H9 (cell line): ENCODE measurements around the gene PTPN12. TPM values are rescaled to one million over a fixed set of nuclear protein-coding genes. Genes with fewer than 3 reads are reported as not detected.

Experiments
- DNase-seq: peaks from one replicate; pipeline ENCODE4 v3.0.0-alpha.2; 2017
- H2AFZ ChIP-seq: one replicate; pipeline ENCODE4 v1.6.1; 2013; ENCODE audit warnings: mild to moderate bottlenecking, low read length, control low read depth, moderate library complexity
- H2AK5ac ChIP-seq: 2 replicates; pipeline ENCODE4 v1.6.1; 2013; ENCODE audit warnings: low read length, control low read depth, mixed read lengths; ENCODE audit not compliant: insufficient read length
- H2BK120ac ChIP-seq: one replicate; pipeline ENCODE4 v1.6.1; 2013; ENCODE audit warnings: low read depth, mild to moderate bottlenecking, low read length, control low read depth, inconsistent platforms; ENCODE audit not compliant: poor library complexity, severe bottlenecking
- H2BK12ac ChIP-seq: 2 replicates; pipeline ENCODE4 v1.6.1; 2013; ENCODE audit warnings: low read length, control low read depth, mixed read lengths, low read depth; ENCODE audit not compliant: insufficient read length
- H2BK15ac ChIP-seq: 2 replicates; pipeline ENCODE4 v1.6.1; 2013; ENCODE audit warnings: low read depth, low read length, control low read depth
- H2BK20ac ChIP-seq: one replicate; pipeline ENCODE4 v1.6.1; 2013; ENCODE audit warnings: low read depth, mild to moderate bottlenecking, low read length, control low read depth, inconsistent platforms; ENCODE audit not compliant: poor library complexity, severe bottlenecking
- H2BK5ac ChIP-seq: 2 replicates; pipeline ENCODE4 v1.6.1; 2013; ENCODE audit warnings: low read length, control low read depth, mixed read lengths; ENCODE audit not compliant: insufficient read length
- H3K14ac ChIP-seq: 2 replicates; pipeline ENCODE4 v1.6.1; 2013; ENCODE audit warnings: low read length, control low read depth; ENCODE audit not compliant: insufficient read depth
- H3K18ac ChIP-seq: 2 replicates; pipeline ENCODE4 v1.6.1; 2013; ENCODE audit warnings: low read depth, mild to moderate bottlenecking, mixed read lengths, low read length, control low read depth; ENCODE audit not compliant: insufficient read length
- H3K23ac ChIP-seq: 2 replicates; pipeline ENCODE4 v1.6.1; 2013; ENCODE audit warnings: low read length, control low read depth, mixed read lengths, low read depth; ENCODE audit not compliant: insufficient read length
- H3K23me2 ChIP-seq: 2 replicates; pipeline ENCODE4 v1.6.1; 2013; ENCODE audit warnings: low read depth, mild to moderate bottlenecking, mixed read lengths, low read length, control low read depth; ENCODE audit not compliant: insufficient read length, poor library complexity, severe bottlenecking
- H3K27ac ChIP-seq: 2 replicates; pipeline ENCODE4 v1.5.1; 2013; ENCODE audit warnings: low read length, control low read depth, mixed read lengths, low read depth; ENCODE audit not compliant: insufficient read length
- H3K27me3 ChIP-seq: 2 replicates; pipeline ENCODE4 v1.6.1; 2013; ENCODE audit warnings: low read length, control low read depth, inconsistent platforms; ENCODE audit not compliant: insufficient read depth
- H3K4ac ChIP-seq: 2 replicates; pipeline ENCODE4 v1.6.1; 2013; ENCODE audit warnings: low read depth, mild to moderate bottlenecking, control low read depth, inconsistent platforms, low read length, moderate library complexity
- H3K4me1 ChIP-seq: 2 replicates; pipeline ENCODE4 v1.6.1; 2013; ENCODE audit warnings: low read length, control low read depth, inconsistent platforms; ENCODE audit not compliant: insufficient read depth
- H3K4me2 ChIP-seq: 2 replicates; pipeline ENCODE4 v1.6.1; 2013; ENCODE audit warnings: low read length, control low read depth, mixed read lengths; ENCODE audit not compliant: insufficient read length, insufficient read depth
- H3K56ac ChIP-seq: 2 replicates; pipeline ENCODE4 v1.6.1; 2013; ENCODE audit warnings: low read depth, mild to moderate bottlenecking, mixed read lengths, low read length, control low read depth; ENCODE audit not compliant: insufficient read length
- H3K79me1 ChIP-seq: 2 replicates; pipeline ENCODE4 v1.6.1; 2013; ENCODE audit warnings: low read depth, mild to moderate bottlenecking, moderate library complexity, low read length, control low read depth, inconsistent platforms; ENCODE audit not compliant: insufficient read depth, poor library complexity, severe bottlenecking
- H3K79me2 ChIP-seq: 2 replicates; pipeline ENCODE4 v1.6.1; 2013; ENCODE audit warnings: low read length, control low read depth, inconsistent platforms; ENCODE audit not compliant: insufficient read depth
- H3K9ac ChIP-seq: 2 replicates; pipeline ENCODE4 v1.6.1; 2013; ENCODE audit warnings: low read length, control low read depth, mixed read lengths; ENCODE audit not compliant: insufficient read length; ENCODE audit errors: extremely low read depth
- H3K9me3 ChIP-seq: one replicate; pipeline ENCODE4 v1.6.1; 2013; ENCODE audit warnings: low read depth, low read length, inconsistent platforms; ENCODE audit not compliant: control insufficient read depth
- H3T11ph ChIP-seq: one replicate; pipeline ENCODE4 v1.6.1; 2013; ENCODE audit warnings: mild to moderate bottlenecking, low read length, control low read depth, inconsistent platforms
- H4K20me1 ChIP-seq: one replicate; pipeline ENCODE4 v1.6.1; 2013; ENCODE audit not compliant: control insufficient read depth, insufficient read length, insufficient read depth
- H4K5ac ChIP-seq: 2 replicates; pipeline ENCODE4 v1.6.1; 2013; ENCODE audit warnings: low read depth, mild to moderate bottlenecking, mixed read lengths, low read length, control low read depth; ENCODE audit not compliant: insufficient read length
- H4K8ac ChIP-seq: replicated peaks from 2 replicates; pipeline ENCODE4 v1.6.1; 2013; ENCODE audit warnings: low read length, control low read depth, mixed read lengths, low read depth; ENCODE audit not compliant: insufficient read length
- H4K91ac ChIP-seq: 2 replicates; pipeline ENCODE4 v1.6.1; 2013; ENCODE audit warnings: low read depth, mild to moderate bottlenecking, moderate library complexity, mixed read lengths, low read length, control low read depth; ENCODE audit not compliant: insufficient read length
- H3K27ac Mint-ChIP-seq, 3 experiments: 2 replicates in 2 of 3; 3 replicates in 1 of 3; pipeline ENCODE4 v1.8.0; 2020 to 2021; ENCODE audit warnings: mixed read lengths in 3 of 3, mild to moderate bottlenecking in 1 of 3, moderate library complexity in 1 of 3
- H3K27me3 Mint-ChIP-seq: 2 replicates; pipeline ENCODE4 v1.8.0; 2021; ENCODE audit warnings: low read depth, mild to moderate bottlenecking, moderate library complexity, mixed read lengths
- H3K36me3 Mint-ChIP-seq, 3 experiments: 2 replicates in 2 of 3; 3 replicates in 1 of 3; pipeline ENCODE4 v1.8.0; 2020 to 2021; ENCODE audit warnings: low read depth in 3 of 3, mixed read lengths in 3 of 3; ENCODE audit not compliant: insufficient read depth in 1 of 3
- H3K4me1 Mint-ChIP-seq, 2 experiments: 2 replicates each; pipeline ENCODE4 v1.8.0; 2020; ENCODE audit warnings: mixed read lengths in 2 of 2
- H3K4me3 Mint-ChIP-seq, 2 experiments: 2 replicates in 1 of 2; 3 replicates in 1 of 2; pipeline ENCODE4 v1.8.0; 2020 to 2021; ENCODE audit warnings: mild to moderate bottlenecking in 2 of 2, mixed read lengths in 2 of 2, moderate library complexity in 1 of 2
- H3K9me3 Mint-ChIP-seq, 2 experiments: 2 replicates in 1 of 2; 3 replicates in 1 of 2; pipeline ENCODE4 v1.8.0; 2020; ENCODE audit warnings: mild to moderate bottlenecking in 2 of 2, mixed read lengths in 2 of 2, moderate library complexity in 1 of 2
- WGBS: extraction: QIAGEN DNeasy Blood & Tissue Kit; methylation state at CpG from one replicate; pipeline ENCODE4 v1.1.7; 2013; ENCODE audit warnings: missing lambda C conversion rate, low lambda C conversion rate, mixed read lengths; ENCODE audit not compliant: insufficient read length; ENCODE audit errors: extremely low coverage; 5-methylcytosine and 5-hydroxymethylcytosine counted together
- total RNA-seq: library from RNA; stranded (reverse); gene quantifications from 2 replicates; pipeline ENCODE4 v1.2.1, GENCODE V29; 2021
- TF ChIP-seq, protein P1 (sequence below): fragments of 200-600 bp; sonication (generic); conservative IDR thresholded peaks from 3 replicates; pipeline ENCODE4 v1.8.0; 2021; ENCODE audit warnings: antibody characterized with exemption, mild to moderate bottlenecking

PTPN12 gene
- total RNA-seq, 1 experiment from 2014 or later = 128 TPM

DNA sequence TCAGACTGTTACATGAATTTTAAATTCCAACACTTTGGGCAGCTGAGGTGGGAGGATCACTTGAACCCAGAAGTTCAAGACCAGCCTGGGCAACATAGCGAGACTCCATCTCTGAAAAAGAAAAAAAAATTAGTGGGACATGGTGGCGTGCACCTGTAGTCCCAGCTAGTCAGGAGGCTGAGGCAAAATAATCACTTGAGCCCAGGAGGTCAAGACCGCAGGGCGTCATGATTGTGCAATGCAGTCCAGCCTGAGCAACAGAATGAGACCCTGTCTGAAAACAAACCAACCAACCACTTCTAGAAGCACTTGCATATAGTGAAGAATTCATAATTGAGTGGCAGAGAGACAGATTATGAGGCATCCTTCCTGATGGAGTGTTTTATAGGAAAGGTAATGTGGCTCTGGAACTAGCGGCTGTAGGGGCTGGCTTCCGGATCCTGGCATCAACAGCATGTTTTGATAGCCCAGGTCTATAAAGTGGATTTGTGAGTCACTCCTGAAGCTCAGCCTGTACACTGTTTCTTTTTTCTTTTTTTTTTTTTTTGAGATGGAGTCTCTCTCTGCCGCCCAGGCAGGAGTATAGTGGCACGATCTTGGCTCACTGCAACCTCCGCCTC is 118.9 kb downstream of the PTPN12 start:
- no peak overlapping the region for H3T11ph ChIP-seq
- H3K27me3 ChIP-seq = no peaks in the 10 kb centered on the region
- H2BK15ac ChIP-seq = no peak overlapping the region
- no peaks in the 10 kb centered on the region for H3K9me3 ChIP-seq
- no peak overlapping the region for H3K27ac Mint-ChIP-seq
- H3K23me2 ChIP-seq = no peaks in the 10 kb centered on the region
- no peak overlapping the region for H2BK12ac ChIP-seq
- H3K4me1 Mint-ChIP-seq = no peaks in the 10 kb centered on the region
- WGBS = no CpG with 5 or more reads among the region's 9 CpGs
- H4K91ac ChIP-seq = no peak overlapping the region
- H3K27ac ChIP-seq = no peak overlapping the region
- H3K79me1 ChIP-seq = no peaks in the 10 kb centered on the region
- H4K20me1 ChIP-seq = no peaks in the 10 kb centered on the region
- H3K79me2 ChIP-seq = no peaks in the 10 kb centered on the region
- no peak overlapping the region for H3K18ac ChIP-seq
- no peak overlapping the region for H2BK120ac ChIP-seq
- H3K36me3 Mint-ChIP-seq = peaks cover 7 to 46% (median 9%) of the 10 kb centered on the region in 3 experiments; a peak in 6 of 7 replicates
- H3K9ac ChIP-seq = no peak overlapping the region
- H3K14ac ChIP-seq = no peak overlapping the region
- no peak overlapping the region for H2AK5ac ChIP-seq
- no peak overlapping the region for H4K8ac ChIP-seq
- TF ChIP-seq, protein P1, sequence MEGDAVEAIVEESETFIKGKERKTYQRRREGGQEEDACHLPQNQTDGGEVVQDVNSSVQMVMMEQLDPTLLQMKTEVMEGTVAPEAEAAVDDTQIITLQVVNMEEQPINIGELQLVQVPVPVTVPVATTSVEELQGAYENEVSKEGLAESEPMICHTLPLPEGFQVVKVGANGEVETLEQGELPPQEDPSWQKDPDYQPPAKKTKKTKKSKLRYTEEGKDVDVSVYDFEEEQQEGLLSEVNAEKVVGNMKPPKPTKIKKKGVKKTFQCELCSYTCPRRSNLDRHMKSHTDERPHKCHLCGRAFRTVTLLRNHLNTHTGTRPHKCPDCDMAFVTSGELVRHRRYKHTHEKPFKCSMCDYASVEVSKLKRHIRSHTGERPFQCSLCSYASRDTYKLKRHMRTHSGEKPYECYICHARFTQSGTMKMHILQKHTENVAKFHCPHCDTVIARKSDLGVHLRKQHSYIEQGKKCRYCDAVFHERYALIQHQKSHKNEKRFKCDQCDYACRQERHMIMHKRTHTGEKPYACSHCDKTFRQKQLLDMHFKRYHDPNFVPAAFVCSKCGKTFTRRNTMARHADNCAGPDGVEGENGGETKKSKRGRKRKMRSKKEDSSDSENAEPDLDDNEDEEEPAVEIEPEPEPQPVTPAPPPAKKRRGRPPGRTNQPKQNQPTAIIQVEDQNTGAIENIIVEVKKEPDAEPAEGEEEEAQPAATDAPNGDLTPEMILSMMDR = no peak
- no peaks in the 10 kb centered on the region for H3K27me3 Mint-ChIP-seq
- no peak overlapping the region for H2BK20ac ChIP-seq
- no peak overlapping the region for H3K56ac ChIP-seq
- no peak overlapping the region for H3K4ac ChIP-seq
- no peak overlapping the region for H2BK5ac ChIP-seq
- H4K5ac ChIP-seq = no peak overlapping the region
- no peak overlapping the region for H3K23ac ChIP-seq
- no peaks in the 10 kb centered on the region for H3K9me3 Mint-ChIP-seq
- no peak overlapping the region for H3K4me2 ChIP-seq
- H2AFZ ChIP-seq = no peak overlapping the region
- no peak overlapping the region; a peak in 1 of 5 replicates for H3K4me3 Mint-ChIP-seq
- DNase-seq = no peak
- H3K4me1 ChIP-seq = no peaks in the 10 kb centered on the region
